ENCODE data around the gene CTSF. TPM values are rescaled to one million over a fixed set of nuclear protein-coding genes. Genes with fewer than 3 reads are reported as not detected.

The CTSF gene
- total RNA-seq, 1 donor from 2014 or later: 31.1 TPM

GRCh38 chr11:66562907-66563583 lies 5.4 kb downstream of the CTSF start:
- TF ChIP-seq CTCF (IDR thresholded peaks at IDR 0.05; ENCODE audit: partially characterized antibody, unreplicated experiment): no peak
- H3K36me3 Mint-ChIP-seq (ENCODE audit: unreplicated experiment): no peaks in the 10 kb centered on the region
- H3K9me3 Mint-ChIP-seq (ENCODE audit: unreplicated experiment): peaks cover 12% of the 10 kb centered on the region
- H3K4me3 Mint-ChIP-seq (ENCODE audit: unreplicated experiment): no peak overlapping the region
- DNase-seq: no peak
- no peak overlapping the region for H3K27ac Mint-ChIP-seq (ENCODE audit: unreplicated experiment)
- peaks cover 8% of the 10 kb centered on the region for H3K27me3 Mint-ChIP-seq (ENCODE audit: unreplicated experiment)
- peaks cover 6% of the 10 kb centered on the region for H3K4me1 Mint-ChIP-seq (ENCODE audit: low read depth, unreplicated experiment)

GRCh38 chr11:66562275-66562674 lies 6.1 kb downstream of the CTSF start:
- TF ChIP-seq CTCF (IDR thresholded peaks at IDR 0.05; ENCODE audit: partially characterized antibody, unreplicated experiment): no peak
- Mint-ChIP-seq H3K4me3 (ENCODE audit: unreplicated experiment) (no peak overlapping the region), H3K9me3 (ENCODE audit: unreplicated experiment) (peaks cover 11% of the 10 kb centered on the region), H3K36me3 (ENCODE audit: unreplicated experiment) (no peaks in the 10 kb centered on the region), H3K4me1 (ENCODE audit: low read depth, unreplicated experiment) (peaks cover 6% of the 10 kb centered on the region), H3K27ac (ENCODE audit: unreplicated experiment) (no peak overlapping the region), H3K27me3 (ENCODE audit: unreplicated experiment) (peaks cover 8% of the 10 kb centered on the region)
- no peak for DNase-seq

DNA sequence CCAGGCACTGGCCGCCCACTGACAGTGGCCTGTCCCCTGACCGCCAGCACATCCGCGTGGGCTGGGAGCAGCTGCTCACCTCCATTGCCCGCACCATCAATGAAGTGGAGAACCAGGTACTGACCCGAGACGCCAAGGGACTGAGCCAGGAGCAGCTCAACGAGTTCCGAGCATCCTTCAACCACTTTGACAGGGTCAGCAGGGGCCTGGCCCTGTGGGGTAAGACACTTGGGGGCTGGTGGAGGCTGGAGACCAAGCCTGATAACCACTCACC lies 6.5 kb downstream of the CTSF start:
- H3K4me1 Mint-ChIP-seq (ENCODE audit: low read depth, unreplicated experiment): peaks cover 6% of the 10 kb centered on the region
- H3K27ac Mint-ChIP-seq (ENCODE audit: unreplicated experiment): no peak overlapping the region
- H3K27me3 Mint-ChIP-seq (ENCODE audit: unreplicated experiment): peaks cover 8% of the 10 kb centered on the region
- no peak for TF ChIP-seq CTCF (IDR thresholded peaks at IDR 0.05; ENCODE audit: partially characterized antibody, unreplicated experiment)
- H3K9me3 Mint-ChIP-seq (ENCODE audit: unreplicated experiment): peaks cover 10% of the 10 kb centered on the region
- no peak for DNase-seq
- no peaks in the 10 kb centered on the region for H3K36me3 Mint-ChIP-seq (ENCODE audit: unreplicated experiment)
- no peak overlapping the region for H3K4me3 Mint-ChIP-seq (ENCODE audit: unreplicated experiment)

DNA sequence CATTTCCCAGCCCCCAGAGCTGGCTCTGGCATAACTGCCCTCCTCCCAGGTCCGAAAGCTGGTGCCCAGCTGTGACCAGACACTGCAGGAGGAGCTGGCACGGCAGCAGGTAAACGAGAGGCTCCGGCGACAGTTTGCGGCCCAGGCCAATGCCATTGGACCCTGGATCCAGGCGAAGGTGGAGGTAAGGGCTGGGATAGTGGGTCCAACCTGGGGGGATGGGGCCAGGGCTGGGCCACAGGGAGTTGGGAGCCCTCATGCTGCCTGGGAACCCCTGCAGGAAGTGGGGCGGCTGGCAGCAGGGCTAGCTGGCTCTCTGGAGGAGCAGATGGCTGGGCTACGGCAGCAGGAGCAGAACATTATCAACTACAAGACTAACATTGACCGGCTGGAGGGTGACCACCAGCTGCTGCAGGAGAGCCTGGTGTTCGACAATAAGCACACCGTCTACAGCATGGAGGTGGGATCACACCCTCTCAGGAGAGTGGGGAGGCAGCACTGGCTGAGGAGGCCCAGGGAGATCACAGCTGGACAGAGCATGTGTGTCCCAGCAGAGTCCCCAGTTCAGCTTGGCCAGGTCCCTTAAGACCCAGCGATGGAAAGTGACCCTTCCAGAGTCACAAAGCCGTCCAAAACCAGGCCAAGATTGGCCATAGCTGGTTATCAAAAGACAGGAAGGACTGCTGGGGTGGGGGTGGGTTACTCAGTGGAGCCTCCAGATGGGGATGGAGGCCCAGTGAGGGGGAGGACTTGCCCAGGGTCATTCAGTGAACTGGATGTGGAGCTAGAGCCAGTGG lies 7.0 kb downstream of the CTSF start:
- Mint-ChIP-seq H3K27ac (ENCODE audit: unreplicated experiment) (peak overlapping the region; percentile 93), H3K36me3 (ENCODE audit: unreplicated experiment) (no peaks in the 10 kb centered on the region), H3K27me3 (ENCODE audit: unreplicated experiment) (peaks cover 8% of the 10 kb centered on the region), H3K4me3 (ENCODE audit: unreplicated experiment) (peak overlapping the region; percentile 59), H3K9me3 (ENCODE audit: unreplicated experiment) (peaks cover 10% of the 10 kb centered on the region), H3K4me1 (ENCODE audit: low read depth, unreplicated experiment) (peaks cover 6% of the 10 kb centered on the region)
- DNase-seq: peak; percentile 54
- TF ChIP-seq CTCF (IDR thresholded peaks at IDR 0.05; ENCODE audit: partially characterized antibody, unreplicated experiment): no peak

Data from glutamatergic neuron (in vitro differentiated cells).